C4-2B (cell line): ENCODE results near the gene IL1RAPL2.

Source experiments
- H3K27ac ChIP-seq: fragments of 450-650 bp; 2 replicates; pipeline ENCODE4 v1.5.1; 2017
- ZFX ChIP-seq: fragments of 450-650 bp; IDR thresholded peaks from 2 replicates; pipeline ENCODE4 v1.6.1; 2017
- TF ChIP-seq, protein P1 (sequence below): fragments of 450-650 bp; conservative IDR thresholded peaks from 2 replicates; pipeline ENCODE4 v1.5.1; 2017; ENCODE audit warnings: mild to moderate bottlenecking

Gene IL1RAPL2

GRCh38 chrX:105265093-105265492, 699.1 kb downstream of the IL1RAPL2 start:
- H3K27ac ChIP-seq, result no peak overlapping the region

DNA sequence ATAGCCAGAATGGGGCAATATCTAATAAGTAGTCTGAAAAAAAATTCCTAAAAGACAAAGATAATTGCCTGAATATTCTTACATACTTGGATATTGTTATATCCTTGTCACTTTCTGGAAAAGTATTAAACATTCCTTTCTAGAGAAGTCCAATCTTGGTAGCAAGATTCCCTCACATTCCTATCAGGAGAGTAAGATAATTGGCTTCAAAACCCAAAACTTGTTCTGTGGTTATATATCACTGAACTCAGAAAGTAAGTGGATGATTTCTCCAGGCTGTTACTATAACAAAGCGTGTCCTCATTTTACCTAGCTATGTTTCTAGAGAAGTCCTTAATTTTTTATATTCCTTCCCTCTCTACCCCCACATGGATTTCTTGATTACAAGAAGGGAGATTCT, 700.5 kb downstream of the IL1RAPL2 start:
- TF ChIP-seq, protein P1, sequence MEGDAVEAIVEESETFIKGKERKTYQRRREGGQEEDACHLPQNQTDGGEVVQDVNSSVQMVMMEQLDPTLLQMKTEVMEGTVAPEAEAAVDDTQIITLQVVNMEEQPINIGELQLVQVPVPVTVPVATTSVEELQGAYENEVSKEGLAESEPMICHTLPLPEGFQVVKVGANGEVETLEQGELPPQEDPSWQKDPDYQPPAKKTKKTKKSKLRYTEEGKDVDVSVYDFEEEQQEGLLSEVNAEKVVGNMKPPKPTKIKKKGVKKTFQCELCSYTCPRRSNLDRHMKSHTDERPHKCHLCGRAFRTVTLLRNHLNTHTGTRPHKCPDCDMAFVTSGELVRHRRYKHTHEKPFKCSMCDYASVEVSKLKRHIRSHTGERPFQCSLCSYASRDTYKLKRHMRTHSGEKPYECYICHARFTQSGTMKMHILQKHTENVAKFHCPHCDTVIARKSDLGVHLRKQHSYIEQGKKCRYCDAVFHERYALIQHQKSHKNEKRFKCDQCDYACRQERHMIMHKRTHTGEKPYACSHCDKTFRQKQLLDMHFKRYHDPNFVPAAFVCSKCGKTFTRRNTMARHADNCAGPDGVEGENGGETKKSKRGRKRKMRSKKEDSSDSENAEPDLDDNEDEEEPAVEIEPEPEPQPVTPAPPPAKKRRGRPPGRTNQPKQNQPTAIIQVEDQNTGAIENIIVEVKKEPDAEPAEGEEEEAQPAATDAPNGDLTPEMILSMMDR, result no peak
- no peak for TF ChIP-seq ZFX
- no peak overlapping the region for H3K27ac ChIP-seq

More at GRCh38 chrX:105265093-105265492, 699.1 kb downstream of the IL1RAPL2 start:
- TF ChIP-seq, protein P1, result no peak
- no peak for TF ChIP-seq ZFX

- no peak overlapping the region for H3K27ac ChIP-seq
- TF ChIP-seq ZFX, result no peak
- TF ChIP-seq, protein P1, result no peak
Measured at GRCh38 chrX:105267167-105267566, 701.2 kb downstream of the IL1RAPL2 start.

GRCh38 chrX:105269386-105269785, 703.4 kb downstream of the IL1RAPL2 start:
- no peak for TF ChIP-seq ZFX
- TF ChIP-seq, protein P1, result no peak

DNA sequence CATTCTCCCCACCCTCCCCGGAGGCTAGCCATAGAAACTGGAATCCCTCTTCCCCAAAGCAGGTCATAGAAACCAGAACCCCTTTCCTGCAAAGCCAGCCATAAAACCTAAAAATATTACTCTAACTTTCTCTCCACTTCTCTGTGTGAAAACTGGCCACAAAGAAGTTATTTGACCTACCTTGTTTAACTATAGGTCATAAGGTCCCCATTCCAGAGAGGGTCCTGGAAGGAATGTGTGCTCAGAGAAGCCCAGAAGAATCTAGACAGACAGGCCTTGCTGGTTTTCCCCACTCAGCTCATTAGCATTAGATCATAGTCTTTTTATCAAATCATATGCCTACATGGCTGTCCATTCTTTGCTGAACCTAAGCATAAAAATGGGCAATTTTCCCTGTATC, 707.3 kb downstream of the IL1RAPL2 start:
- H3K27ac ChIP-seq, result no peak overlapping the region
- TF ChIP-seq, protein P1, result no peak
- TF ChIP-seq ZFX, result no peak

More at GRCh38 chrX:105269386-105269785, 703.4 kb downstream of the IL1RAPL2 start:
- no peak overlapping the region for H3K27ac ChIP-seq

- no peak overlapping the region for H3K27ac ChIP-seq
- TF ChIP-seq, protein P1, result no peak
- no peak for TF ChIP-seq ZFX
Measured at GRCh38 chrX:105274091-105274490, 708.1 kb downstream of the IL1RAPL2 start.

DNA sequence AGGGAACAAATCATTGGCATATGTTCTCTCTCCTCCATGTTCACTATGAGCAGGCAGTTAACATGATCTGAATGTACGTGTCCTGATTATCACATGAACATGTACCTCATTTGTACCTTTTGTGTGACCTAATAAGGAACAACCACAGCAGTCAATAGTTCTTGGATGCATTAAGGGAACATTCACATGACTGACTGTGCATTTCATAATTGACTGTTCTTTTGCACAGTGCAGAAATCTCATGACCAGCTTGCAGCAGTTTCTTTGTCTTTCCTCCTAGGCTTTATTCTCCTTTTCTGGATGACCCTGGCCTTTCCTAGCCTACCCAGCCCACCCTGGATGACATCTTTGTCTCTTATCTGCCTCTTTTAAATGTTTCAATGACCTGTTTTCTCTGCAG, 711.1 kb downstream of the IL1RAPL2 start:
- no peak for TF ChIP-seq ZFX
- TF ChIP-seq, protein P1, result no peak
- no peak overlapping the region for H3K27ac ChIP-seq
